HG02763 (cell line): ENCODE measurements around the gene MLC1.

Experiments used
- ATAC-seq: cut with Tn5 transposase; IDR thresholded peaks from one replicate; pipeline ENCODE4 v1.9.1; 2021; ENCODE audit warnings: mild to moderate bottlenecking, moderate library complexity; ENCODE audit not compliant: unreplicated experiment

The MLC1 gene

DNA sequence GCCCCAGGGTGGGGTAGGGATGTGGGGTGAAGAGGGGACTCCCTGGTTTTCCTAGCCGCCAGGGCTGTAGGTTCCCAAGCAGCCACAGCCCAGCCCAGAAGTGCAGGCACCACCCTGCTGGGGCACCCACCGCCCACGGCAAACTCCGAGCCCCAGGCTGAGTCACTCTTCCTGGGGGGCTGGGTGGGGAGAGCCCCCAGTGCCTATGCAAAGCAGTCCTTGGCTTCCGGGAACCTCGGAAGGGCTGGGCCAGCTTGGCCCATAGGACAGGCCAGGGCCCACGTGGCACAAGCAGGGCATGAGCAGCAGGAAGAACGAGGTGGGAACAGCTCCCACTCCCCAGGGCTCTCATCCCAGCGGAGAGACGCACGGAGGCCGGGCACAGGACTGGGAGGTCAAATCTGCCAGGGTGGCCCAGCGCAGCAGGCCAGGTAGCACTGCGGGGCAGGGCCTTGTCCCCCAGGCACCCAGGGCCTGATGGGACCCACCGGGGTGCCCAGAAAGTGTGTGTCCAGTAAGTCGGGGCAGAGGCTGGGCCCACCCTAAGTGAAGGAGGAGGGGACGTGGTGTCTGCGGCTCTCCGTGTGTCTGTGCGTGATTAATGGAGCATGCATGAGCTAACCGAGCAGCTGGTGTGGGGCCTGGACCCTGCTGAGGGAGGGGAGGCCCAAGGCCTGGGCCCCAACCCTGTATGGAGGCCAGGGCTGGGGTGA, 68.1 kb downstream of the MLC1 start:
- ATAC-seq, result peak; percentile 58

DNA sequence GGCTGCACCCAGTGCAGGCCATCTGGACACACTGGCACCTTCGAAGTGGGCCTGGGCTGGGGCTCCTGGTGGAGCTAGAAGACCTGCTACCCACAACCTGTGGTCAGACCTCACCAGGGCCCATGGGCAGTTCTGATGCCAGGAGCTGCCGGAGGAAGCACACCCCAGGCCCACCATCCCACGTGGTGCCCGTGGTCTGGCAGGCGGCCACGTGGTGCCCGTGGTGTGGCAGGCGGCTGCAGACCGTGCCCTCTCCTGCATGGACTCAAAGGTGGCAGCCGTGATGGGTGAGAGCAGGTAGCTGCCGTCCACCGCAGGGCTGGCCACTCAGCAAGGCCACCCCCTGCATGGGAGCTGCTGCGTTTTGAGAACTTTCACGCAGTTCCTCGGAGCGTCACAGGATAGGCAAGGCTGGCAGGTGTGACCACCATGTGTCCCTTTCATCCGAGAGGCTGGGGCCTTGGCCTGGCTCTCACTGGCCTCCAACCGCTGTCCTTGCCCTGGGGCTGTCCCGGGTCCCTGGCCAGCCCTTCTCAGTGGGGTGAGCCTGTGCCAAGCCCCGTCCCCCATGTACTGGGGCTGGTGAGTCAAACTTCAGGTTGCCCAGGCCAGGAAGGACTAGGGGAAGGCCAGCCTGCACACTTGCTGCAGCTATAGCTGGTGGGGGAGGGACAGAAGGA, 68.8 kb downstream of the MLC1 start:
- ATAC-seq, result no peak

DNA sequence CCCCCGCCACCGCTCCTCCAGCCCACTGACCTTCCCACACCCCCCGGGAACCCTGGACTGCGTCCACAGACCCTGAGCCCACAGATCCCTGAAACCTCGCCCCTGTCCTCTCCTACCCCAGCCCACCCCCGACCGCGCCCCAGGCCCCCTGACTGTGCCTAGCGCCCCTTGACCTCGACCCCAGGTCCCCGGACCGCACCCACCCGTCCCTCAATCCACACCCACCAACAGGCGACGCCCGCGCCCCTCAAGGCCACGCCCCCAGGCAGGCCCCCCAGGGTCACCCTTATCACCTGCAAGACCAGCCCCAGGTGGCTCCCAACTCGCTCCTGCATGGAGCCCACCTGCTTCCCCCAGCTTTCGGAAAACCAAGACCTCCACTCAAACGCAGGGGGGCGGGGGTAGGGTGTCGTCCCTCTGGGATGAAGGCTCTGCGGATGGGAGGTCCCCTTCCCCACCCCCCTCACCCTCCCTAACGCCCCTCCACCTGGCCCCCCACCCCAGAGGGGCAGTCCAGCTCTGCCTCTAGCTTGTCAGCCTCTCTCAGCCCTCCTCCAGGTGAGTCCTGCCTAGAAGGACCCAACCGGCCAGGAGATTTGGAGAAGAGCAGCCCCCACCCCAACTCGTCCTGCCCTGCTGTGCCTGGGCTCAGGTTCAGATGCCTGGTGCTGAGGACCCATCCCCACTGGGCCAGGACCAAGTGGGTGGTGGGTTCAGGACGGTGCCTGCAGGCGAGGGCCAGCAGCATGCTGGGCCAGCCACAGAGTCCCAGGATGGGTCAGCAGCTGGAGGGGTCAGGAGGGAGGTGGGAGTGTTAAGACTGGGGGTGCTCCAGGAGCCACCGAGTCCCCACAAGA, 69.5 kb downstream of the MLC1 start:
- ATAC-seq, result no peak

DNA sequence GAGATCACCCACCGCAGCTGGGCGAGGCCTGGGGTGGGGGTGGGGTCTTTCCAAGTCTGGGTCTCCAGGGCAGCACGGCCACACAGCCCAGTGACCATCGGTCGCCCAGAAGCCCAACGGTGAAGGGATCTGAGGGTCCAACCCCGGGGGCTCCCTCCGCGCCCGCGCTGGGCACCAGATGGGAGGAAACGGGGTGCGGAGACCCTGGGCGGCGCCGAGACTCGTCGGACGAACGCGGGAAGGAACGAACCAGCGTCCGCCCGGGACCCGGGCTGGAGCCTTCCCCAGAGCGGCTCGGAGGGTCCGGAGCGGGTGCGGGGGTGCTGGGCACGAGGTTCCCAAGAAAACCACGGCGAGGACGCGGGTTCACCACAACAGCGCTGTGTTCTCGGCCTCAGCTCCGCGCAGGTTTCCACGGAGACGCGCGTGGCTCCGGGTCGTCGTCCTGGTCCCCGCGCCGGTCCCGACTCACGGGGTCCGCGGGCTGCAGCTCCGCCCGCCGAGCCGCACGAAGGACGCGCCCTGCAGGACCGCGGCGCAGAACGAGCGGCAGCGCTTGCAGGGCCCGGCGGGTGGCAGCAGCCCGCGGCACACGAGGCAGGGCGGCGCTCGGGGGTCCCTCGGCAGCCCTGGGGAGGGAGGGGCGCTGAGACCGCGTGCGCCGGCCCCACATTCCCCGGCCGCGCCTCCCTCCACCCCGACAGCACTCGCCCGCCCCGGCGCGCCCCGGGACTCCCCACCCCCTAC, 70.4 kb downstream of the MLC1 start:
- no peak for ATAC-seq

DNA sequence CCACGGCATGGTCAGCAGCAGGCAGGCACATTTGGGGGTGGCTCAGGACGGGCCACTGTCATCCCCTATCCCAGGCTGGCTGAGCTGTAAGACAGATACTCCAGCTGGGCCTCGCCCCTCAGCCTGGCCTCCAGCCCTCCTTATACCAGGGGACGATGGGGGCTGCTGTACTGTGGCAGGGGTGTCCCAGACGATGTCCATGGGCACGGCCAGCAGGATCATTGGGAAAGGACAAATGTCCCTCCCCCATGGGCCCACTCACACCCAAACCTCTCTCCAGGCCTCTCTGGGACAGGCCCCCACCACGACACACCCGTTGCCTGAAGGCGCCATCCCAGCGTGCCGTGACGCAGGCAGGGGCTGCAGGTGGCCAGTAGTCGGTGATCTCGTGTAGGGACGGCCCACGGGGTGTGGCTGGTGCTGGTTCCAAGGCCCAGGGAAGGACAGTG, 71.1 kb downstream of the MLC1 start:
- no peak for ATAC-seq

DNA sequence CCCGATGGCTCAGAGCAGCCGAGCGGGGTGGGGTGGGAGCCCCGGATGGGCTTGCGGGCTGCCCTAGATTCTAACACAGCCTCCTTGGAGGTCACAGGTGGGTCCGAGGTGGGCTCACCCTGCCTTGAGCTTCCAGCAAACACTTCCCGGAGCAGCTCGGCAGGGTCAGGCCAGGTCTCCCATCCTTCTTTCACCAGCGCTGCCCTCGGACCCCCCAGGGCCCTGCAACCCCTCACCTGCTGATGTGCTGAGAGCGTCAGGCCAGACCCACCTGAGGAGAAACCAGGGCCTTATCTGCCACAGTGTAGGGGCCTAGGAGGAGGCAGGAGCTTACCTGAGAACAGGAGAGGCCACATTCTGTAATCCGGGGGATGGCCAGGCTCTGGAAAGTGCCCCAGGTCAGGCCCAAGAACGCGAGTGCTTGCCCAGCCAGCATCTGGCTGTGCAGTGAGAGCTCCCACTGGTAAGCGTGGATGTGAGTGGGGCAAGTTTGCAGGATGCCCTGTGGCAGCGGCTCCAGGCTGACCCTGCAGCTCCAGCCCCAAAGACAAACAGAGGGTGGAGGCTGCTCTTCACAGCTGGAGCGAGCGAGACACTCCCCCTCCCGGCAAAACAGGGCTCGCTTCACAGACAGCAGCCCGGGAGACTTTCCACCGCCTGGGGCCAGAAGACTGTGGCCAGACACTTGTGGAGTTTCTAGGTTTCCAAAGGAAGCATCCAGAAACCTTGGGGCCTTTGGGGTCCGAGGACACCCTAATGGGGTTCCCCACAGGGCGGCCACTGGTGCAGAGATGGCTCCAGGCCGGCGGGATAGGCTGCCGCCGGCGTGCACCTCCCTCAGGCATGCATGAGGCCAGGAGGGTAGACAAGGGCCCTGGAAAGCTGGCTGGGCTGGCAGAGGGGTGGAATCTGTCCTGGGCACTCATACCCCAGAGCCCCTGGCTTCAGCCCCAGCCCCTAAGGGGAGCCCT, 72.7 kb downstream of the MLC1 start, which contains the start of gene IL17REL:
TSS of gene IL17REL (minus strand) at position 555 of the 971 bp plus-strand sequence. CDS start at position 436, 119 bp downstream.
- ATAC-seq, result no peak

DNA sequence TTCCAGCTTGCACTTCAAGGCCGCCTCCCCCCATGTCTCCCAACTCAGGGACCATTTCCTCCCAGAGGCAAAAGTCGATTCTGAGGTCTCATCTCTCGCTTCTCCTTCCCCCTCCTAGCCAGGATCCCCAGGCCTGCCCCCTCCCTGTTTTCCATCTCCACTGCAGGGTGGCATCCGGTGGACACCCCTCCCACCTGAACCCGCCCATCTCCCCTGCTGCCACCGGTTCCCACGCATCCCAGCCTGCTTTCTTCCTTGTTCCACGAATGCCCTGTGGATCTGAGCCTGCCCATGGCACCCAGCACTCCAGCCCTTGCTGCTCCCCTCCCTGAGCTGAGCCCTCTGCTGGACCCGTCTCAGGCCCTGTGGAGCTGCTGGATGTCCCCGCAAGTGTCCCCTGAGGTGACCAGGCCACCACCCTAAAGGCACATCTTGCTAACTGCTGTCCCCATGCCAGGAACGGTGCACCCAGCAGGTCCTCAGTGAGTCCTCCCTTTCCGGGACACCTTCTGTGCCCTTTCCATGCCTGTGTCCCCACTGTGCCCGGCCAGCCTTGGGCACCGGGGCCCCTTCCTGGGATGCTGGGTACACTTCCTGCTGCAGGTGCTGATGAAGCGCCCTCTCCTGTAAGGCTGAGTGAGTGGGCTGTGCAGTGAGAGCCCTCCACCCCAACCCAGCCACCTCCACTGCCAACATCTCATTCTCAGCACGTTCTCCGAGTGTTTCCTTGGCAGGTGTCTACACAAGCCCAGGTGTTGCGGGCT, 73.6 kb downstream of the MLC1 start:
- no peak for ATAC-seq

DNA sequence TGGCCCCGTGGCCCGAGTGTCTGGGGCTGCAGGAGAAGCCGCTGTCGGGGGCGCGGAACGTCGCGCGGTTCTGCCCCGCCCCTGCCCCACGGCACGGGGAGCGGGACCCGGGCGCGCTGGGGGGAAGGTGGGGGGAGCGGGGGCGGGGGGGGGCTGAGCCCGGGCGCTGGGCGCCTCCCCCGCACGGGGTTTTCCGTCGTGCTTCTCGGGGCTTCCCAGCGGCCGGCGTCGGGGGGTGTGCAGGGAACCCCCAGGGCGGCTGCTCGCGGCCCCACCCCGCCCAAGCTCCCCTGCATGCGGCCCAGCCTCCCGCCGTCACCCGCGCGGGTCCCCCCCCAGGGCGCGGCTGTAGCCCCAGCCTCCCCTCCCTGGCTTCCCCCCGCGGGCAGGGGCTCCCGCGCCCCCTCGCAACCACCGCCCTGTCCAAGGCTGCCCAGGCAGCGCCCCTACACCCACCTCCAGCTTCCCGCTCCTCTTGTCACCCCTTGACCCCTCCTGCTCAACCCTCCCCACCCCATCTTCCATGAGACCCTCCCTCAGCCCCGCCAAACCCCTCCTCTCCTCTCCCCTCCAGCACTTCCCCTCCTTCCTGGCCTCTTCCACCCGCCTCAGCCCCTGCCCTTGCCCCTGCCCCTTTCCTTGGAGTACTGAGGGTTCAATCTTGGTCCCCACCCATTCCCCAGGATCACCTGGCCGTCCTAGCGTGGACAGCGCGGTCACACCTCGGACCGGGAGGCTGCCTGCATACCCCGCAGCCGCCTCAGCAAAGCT, 74.4 kb downstream of the MLC1 start:
- no peak for ATAC-seq

DNA sequence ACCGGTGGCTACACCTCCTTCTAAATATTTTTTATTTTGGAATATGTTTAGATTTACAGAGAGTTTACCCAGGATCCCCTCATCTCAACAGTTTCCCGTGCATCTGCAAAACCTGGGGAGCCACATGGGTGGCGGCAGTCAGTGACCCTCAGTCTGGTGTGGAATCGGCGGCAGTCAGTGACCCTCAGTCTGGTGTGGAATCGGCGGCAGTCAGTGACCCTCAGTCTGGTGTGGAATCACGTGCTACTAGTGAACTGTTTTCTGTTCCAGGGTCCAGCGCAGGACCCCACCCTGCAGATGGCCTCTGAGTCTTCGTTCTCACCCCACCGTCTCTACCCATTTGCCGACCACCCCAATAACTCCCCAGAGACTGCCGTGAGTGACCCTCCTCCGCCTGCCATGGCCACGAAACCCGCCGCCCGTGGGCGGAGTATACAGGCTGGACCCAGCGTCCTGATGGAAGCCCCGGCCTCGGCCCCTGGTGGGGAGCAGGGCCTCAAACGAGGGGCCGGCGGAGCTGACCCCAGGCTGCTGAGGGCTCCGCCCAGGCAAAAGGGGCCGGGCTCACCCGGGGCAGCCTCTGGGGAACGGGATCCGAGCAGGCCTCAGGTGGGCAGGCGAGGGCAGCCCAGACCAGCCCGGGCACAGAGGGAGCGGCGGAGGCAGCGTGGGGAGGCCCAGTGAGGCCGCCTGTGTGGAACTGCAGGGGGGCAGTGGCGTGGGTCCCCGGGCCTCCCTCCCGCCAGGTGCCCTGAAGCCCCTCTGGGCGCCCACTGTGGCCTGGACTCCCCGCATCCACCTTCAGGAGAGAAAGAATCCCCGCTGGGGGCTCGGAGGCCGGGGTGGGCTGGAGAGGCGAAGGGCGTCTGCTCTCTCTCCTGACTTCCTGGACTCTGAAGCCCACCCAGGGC, 75.2 kb downstream of the MLC1 start:
- ATAC-seq, result no peak
